ENCODE data around the gene RBM17. TPM values are rescaled to one million over a fixed set of nuclear protein-coding genes. Genes with fewer than 3 reads are reported as not detected.

The RBM17 gene
- total RNA-seq, 1 experiment from 2014 or later, result 129 TPM

DNA sequence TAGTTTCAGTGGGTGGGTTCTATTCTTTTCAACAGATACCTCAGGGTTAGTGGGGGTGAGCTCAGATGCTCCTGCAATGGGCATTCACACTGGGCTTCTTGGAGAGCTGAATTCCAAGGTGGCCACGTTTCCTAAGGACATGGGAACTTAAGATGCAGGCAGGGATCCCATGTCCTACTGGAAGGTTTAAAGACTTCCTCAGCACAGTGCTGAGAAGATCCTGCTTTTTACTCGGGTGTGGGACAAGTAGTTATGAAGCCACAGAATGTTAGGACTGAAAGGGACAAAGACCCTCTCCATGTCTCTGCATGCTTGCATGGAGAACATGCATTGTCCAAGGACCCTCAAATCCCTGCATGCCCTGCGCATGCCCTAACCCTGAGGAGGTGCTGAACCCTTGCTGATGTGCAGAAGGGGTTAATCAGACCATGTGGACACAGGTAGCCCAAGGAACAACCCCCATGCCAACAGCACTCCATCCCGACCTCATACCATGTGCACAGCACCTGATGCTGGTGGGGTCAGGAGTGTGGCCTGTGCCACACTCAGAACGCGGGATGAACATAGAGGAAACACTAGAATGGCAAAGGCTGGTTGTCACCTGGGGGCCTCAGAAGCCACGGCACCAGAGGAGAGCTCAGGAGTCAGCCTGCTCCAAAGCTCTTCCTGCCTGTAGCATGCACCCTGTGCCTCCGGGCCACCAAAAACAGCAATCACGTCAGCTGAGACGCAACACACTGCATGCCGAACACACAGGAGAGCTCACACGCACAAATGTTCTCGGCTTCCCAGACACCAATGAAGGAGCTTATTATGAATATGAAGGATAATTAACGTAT lies 41.8 kb upstream of the RBM17 start:
- CTCF ChIA-PET, result no interaction called here
- TF ChIP-seq YY1 (IDR thresholded peaks at IDR 0.05; ENCODE audit: extremely low read depth, insufficient replicate concordance, low read depth, low read length) (no peak), EZH2phosphoT487 (IDR thresholded peaks at IDR 0.05; ENCODE audit: borderline replicate concordance) (no peak), ZNF274 (IDR thresholded peaks at IDR 0.05; ENCODE audit: low read depth, low read length) (no peak)
- TF ChIP-seq, protein P1, sequence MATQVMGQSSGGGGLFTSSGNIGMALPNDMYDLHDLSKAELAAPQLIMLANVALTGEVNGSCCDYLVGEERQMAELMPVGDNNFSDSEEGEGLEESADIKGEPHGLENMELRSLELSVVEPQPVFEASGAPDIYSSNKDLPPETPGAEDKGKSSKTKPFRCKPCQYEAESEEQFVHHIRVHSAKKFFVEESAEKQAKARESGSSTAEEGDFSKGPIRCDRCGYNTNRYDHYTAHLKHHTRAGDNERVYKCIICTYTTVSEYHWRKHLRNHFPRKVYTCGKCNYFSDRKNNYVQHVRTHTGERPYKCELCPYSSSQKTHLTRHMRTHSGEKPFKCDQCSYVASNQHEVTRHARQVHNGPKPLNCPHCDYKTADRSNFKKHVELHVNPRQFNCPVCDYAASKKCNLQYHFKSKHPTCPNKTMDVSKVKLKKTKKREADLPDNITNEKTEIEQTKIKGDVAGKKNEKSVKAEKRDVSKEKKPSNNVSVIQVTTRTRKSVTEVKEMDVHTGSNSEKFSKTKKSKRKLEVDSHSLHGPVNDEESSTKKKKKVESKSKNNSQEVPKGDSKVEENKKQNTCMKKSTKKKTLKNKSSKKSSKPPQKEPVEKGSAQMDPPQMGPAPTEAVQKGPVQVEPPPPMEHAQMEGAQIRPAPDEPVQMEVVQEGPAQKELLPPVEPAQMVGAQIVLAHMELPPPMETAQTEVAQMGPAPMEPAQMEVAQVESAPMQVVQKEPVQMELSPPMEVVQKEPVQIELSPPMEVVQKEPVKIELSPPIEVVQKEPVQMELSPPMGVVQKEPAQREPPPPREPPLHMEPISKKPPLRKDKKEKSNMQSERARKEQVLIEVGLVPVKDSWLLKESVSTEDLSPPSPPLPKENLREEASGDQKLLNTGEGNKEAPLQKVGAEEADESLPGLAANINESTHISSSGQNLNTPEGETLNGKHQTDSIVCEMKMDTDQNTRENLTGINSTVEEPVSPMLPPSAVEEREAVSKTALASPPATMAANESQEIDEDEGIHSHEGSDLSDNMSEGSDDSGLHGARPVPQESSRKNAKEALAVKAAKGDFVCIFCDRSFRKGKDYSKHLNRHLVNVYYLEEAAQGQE (IDR thresholded peaks at IDR 0.05; ENCODE audit: low read depth), result no peak
- TF ChIP-seq, protein P2, sequence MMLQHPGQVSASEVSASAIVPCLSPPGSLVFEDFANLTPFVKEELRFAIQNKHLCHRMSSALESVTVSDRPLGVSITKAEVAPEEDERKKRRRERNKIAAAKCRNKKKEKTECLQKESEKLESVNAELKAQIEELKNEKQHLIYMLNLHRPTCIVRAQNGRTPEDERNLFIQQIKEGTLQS (IDR thresholded peaks at IDR 0.05), result no peak

More for the DNA sequence above, 41.8 kb upstream of the RBM17 start:
- no peaks in the 10 kb centered on the region for H4K20me1 ChIP-seq (ENCODE audit: insufficient read depth)
- H3K27ac ChIP-seq (ENCODE audit: low read depth, low read length), result no peak overlapping the region
- ChIA-PET POLR2A (no interaction called here), RAD21 (ENCODE audit: low non-redundant PET in 1 of 2, low total read pairs in 2 of 2, uncharacterized antibody in 2 of 2, unreplicated experiment in 2 of 2) (no interaction called here)
- no peak overlapping the region for H3K9ac ChIP-seq (ENCODE audit: low read length)
- no peaks in the 10 kb centered on the region for H3K36me3 ChIP-seq (ENCODE audit: control insufficient read depth in 1 of 2, insufficient read depth in 2 of 2, low read length in 2 of 2)
- H3K4me1 ChIP-seq (ENCODE audit: control insufficient read depth in 1 of 2, insufficient read depth in 2 of 2, low read length in 2 of 2), result peaks cover 2 to 7% of the 10 kb centered on the region in 2 experiments; a peak in 2 of 4 replicates
- no peaks in the 10 kb centered on the region for H3K79me2 ChIP-seq (ENCODE audit: insufficient read depth, low read length)
- H3K9me2 ChIP-seq (ENCODE audit: insufficient read depth), result no peaks in the 10 kb centered on the region
- no peak overlapping the region for H3K4me2 ChIP-seq (ENCODE audit: low read length)
- no peak for ATAC-seq
- H2AFZ ChIP-seq (ENCODE audit: low read depth, low read length, poor library complexity, severe bottlenecking), result no peak overlapping the region
- peaks cover 36% of the 10 kb centered on the region for H3K27me3 ChIP-seq (ENCODE audit: insufficient read depth, low read length)
- DNase-seq (ENCODE audit: low read depth, low spot score), result no peak
- no peaks in the 10 kb centered on the region for H3K9me3 ChIP-seq (ENCODE audit: control insufficient read depth in 1 of 2, insufficient read depth in 1 of 2, low read depth in 1 of 2, low read length in 2 of 2)
- no peak overlapping the region for H3K4me3 ChIP-seq (replicated peaks in 1 of 2; ENCODE audit: low read depth in 1 of 2, low read length in 2 of 2)
- intact Hi-C loops (cut with micrococcal nuclease), result no loop called here
- no TSS peak for BruUV-seq (replicated peaks)

Data from HCT116 (cell line).